Mucosa of descending colon (tissue), 3 donors: ENCODE data around the gene DAAM1. TPM values are rescaled to one million over a fixed set of nuclear protein-coding genes. Genes with fewer than 3 reads are reported as not detected.

ENCODE experiments used
- ATAC-seq: fragments of 200-7000 bp; cut with Tn5 transposase; one replicate; pipeline ENCODE4 v1.9.1; 2020; ENCODE audit warnings: mild to moderate bottlenecking, moderate library complexity
- DNase-seq, 3 donors: peaks; one replicate each; pipeline ENCODE4 v3.0.0-alpha.2; 2020
- H3K36me3 ChIP-seq: fragments of 200-600 bp; one replicate; pipeline ENCODE4 v1.8.0; 2021; ENCODE audit warnings: low read depth, mild to moderate bottlenecking
- H3K4me1 ChIP-seq: fragments of 200-600 bp; one replicate; pipeline ENCODE4 v1.8.0; 2021; ENCODE audit warnings: low read depth, mild to moderate bottlenecking
- H3K4me3 ChIP-seq: fragments of 200-600 bp; one replicate; pipeline ENCODE4 v1.8.0; 2021; ENCODE audit warnings: mild to moderate bottlenecking
- H3K9me3 ChIP-seq: fragments of 200-600 bp; one replicate; pipeline ENCODE4 v1.8.0; 2021; ENCODE audit warnings: mild to moderate bottlenecking
- intact Hi-C, 2 donors: fragments of 100-400 bp; cut with DNase I in 1 of 2; cut with micrococcal nuclease in 1 of 2; formaldehyde crosslinking; loops; one replicate each; pipeline versions ENCODE4 v1.11.0 to v1.11.1; 2022; cut with DNase I, micrococcal nuclease
- total RNA-seq, 3 donors: library from RNA; stranded (reverse); fragmentation: NEBNext Ultra II Directional in 2 of 3; extraction: Animal tissue kit (Norgen Biotek cat#: 25700) in 2 of 3; gene quantifications; one replicate each; pipeline versions ENCODE4 v1.2.1 to v1.2.4, GENCODE V29; 2021 to 2023
- TF ChIP-seq, protein P1 (sequence below): fragments of 200-600 bp; IDR thresholded peaks from one replicate; pipeline ENCODE4 v1.8.0; 2022; ENCODE audit warnings: antibody characterized with exemption, mild to moderate bottlenecking
- donor health status: DM: no; HTN: no; CAD: no; lungs with moderate emphysema.
- donor health status: DM: no; HTN: no; CAD: no.
- donor health status: DM: no; HTN: yes; CAD: no.

The DAAM1 gene
- total RNA-seq, 3 donors from 2014 or later: 41.0 to 85.4 (median 49.6) TPM

- ATAC-seq (peak; percentile 11), DNase-seq (peak in 2 of 3 donors; percentile 40 to 54)
- Histone ChIP-seq H3K9me3 (no peaks in the 10 kb centered on the region), H3K36me3 (no peaks in the 10 kb centered on the region), H3K4me3 (peak overlapping the region; percentile 64), H3K4me1 (peaks cover 4% of the 10 kb centered on the region)
- TF ChIP-seq, protein P1, sequence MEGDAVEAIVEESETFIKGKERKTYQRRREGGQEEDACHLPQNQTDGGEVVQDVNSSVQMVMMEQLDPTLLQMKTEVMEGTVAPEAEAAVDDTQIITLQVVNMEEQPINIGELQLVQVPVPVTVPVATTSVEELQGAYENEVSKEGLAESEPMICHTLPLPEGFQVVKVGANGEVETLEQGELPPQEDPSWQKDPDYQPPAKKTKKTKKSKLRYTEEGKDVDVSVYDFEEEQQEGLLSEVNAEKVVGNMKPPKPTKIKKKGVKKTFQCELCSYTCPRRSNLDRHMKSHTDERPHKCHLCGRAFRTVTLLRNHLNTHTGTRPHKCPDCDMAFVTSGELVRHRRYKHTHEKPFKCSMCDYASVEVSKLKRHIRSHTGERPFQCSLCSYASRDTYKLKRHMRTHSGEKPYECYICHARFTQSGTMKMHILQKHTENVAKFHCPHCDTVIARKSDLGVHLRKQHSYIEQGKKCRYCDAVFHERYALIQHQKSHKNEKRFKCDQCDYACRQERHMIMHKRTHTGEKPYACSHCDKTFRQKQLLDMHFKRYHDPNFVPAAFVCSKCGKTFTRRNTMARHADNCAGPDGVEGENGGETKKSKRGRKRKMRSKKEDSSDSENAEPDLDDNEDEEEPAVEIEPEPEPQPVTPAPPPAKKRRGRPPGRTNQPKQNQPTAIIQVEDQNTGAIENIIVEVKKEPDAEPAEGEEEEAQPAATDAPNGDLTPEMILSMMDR: no peak
- intact Hi-C loops: no loop called here
Measured at GRCh38 chr14:59187802-59188460, 536 bp upstream of the DAAM1 start.

GRCh38 chr14:59189091-59189785 lies 771 bp downstream of the DAAM1 start:
- H3K9me3 ChIP-seq: no peaks in the 10 kb centered on the region
- DNase-seq: peak; percentile 36 to 74 (median 60)
- H3K4me1 ChIP-seq: peaks cover 4% of the 10 kb centered on the region
- intact Hi-C loops: no loop called here
- peak; percentile 39 for ATAC-seq
- H3K36me3 ChIP-seq: no peaks in the 10 kb centered on the region
- TF ChIP-seq, protein P1: no peak
- peak overlapping the region; percentile 64 for H3K4me3 ChIP-seq

GRCh38 chr14:59189786-59190368 lies 1.4 kb downstream of the DAAM1 start:
- Histone ChIP-seq H3K4me1 (peaks cover 4% of the 10 kb centered on the region), H3K4me3 (peak overlapping the region; percentile 1), H3K36me3 (no peaks in the 10 kb centered on the region), H3K9me3 (no peaks in the 10 kb centered on the region)
- DNase-seq (peak; percentile 84 to 92 (median 91)), ATAC-seq (peak; percentile 61)
- intact Hi-C loops: no loop called here
- TF ChIP-seq, protein P1: no peak

GRCh38 chr14:59190372-59190771 lies 1.9 kb downstream of the DAAM1 start:
- intact Hi-C loops: no loop called here
- DNase-seq (peak in 1 of 3 donors; percentile 18), ATAC-seq (no peak)
- Histone ChIP-seq H3K4me1 (peaks cover 4% of the 10 kb centered on the region), H3K9me3 (no peaks in the 10 kb centered on the region), H3K36me3 (no peaks in the 10 kb centered on the region), H3K4me3 (no peak overlapping the region)
- TF ChIP-seq, protein P1: no peak

DNA sequence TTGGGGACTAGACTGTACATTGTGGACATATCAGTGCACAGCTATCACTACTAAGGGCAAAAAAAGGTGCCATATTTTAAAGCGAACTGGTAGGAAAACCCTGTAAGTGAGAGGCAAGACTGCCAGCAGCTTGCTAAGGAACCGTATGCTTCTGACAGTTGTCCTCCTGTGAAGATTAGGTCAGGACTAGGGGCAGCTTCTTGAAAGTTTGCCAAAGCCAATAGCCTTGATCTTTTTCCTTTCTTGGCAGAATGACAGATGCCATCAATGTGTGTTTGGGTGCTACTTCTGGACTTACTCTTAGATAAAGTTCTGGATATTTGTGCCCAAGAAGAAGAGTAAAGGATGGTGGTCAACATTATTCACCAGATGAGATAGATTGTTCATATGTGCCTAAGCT lies 7.4 kb downstream of the DAAM1 start:
- intact Hi-C loops: no loop called here
- DNase-seq (no peak), ATAC-seq (no peak)
- TF ChIP-seq, protein P1: no peak
- Histone ChIP-seq H3K9me3 (no peaks in the 10 kb centered on the region), H3K4me1 (no peaks in the 10 kb centered on the region), H3K36me3 (no peaks in the 10 kb centered on the region), H3K4me3 (no peak overlapping the region)
